ENCODE results near the gene BZW1.

Gene BZW1

DNA sequence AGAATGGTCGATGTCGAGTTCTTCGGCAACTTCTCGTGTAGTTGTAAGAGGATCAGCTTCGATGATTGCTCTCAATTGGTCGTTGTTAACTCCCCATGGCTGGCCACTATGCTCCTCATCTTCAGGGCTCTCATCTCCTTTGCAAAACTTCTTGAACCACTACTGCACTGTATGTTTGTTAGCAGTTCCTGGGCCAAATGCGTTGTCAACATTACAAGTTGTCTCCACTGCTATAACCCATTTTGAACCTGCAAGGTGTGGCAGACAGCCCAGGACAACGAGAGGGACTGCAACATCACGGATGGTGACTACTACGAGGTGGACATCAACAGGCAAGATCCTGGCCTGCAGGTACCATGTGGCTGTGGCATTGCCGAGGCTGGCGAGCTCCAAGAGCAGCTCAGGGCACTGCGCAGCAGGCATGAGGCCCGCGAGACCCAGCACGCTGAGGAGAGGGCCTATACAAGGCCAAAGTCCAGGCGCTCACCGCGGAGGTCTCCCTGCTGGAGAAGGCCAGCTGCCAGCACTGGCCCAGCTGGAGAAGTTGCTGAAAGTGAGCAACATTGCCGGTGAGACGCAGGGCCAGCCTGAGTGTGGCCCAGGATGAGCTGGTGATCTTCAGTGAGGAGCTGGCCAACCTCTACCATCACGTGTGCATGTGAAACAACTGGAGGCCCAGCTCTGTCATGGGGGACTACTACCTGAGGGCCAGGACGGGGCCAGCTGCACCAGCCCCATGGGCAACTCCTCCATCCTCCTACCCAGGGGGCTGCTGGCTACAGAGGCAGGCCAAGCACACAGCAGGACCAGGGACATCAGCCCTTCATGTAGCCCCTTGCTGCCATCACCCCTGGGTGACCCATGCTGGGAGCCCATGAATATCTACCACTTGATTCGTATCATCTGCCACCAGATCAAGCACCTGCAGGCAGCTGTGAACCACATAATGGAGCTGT, 32.6 kb downstream of the BZW1 start:
- no peak for DNase-seq

DNA sequence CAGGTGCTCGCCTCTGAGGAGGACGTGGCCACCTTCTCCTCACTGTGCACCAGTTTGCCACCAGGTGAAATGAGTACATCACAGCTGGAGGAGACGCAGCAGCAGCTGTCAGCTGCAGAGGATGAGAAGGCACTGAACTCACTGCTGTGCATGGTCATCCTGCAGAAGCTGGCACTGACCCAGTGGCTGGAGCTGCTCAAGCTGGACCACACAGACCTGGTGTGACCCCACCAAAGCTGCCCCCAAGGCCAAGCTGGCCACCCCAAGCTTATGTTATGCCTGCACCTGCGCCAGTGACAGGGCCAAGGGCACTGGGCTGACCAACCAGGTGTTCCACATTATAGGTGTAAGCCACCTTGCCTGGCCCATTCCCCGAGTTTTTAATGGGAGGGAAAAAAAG, 33.5 kb downstream of the BZW1 start:
- DNase-seq = no peak

DNA sequence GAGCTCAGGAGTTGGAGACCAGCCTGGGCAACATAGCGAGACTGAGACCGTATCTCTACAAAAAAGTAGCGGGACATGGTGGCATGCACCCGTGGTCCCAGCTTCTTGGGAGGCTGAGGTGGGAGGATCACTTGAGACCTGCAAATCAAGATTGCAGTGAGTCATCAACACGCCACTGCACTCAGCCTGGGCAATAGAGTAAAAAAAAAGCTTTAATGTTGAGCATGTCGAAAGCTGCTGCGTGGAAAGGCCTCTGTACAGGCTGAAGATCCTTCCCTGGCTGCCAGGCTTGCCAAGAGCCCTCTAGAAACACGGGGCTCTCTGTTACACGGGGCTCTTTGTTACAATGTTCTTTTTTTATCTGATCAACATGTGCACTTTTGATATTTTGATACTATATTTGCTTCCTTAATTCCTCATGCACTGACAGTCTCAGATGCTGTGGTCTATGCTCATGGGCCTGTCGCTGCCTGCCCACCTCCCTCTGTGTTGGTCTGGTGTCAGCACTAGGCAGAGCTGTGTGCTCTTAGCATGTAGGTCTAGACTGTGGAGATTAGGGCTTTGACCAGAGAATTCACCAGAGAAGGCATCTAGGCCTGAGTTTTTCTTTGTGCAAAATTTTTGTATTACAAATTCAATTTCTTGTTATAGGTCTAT, 34.1 kb downstream of the BZW1 start:
- no peak for DNase-seq

DNA sequence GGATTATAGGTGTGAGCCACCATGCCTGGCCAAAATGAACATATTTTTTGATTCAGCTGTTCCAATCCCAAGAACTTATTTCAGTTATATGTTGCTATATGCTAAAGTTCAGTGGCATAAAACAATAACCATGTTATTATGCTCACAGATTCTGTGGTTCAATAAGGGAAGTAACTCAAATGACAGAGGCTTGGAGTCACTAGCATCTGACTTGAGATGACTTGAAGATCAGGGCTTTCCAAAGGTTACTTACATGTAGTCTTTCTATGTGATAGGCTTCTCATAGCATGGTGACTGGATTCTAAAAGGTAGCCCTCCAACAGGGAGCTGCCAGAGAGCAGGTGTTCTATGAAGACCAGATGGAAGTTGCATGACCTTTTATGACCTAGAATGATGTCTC, 35.6 kb downstream of the BZW1 start:
- no peak for DNase-seq

DNA sequence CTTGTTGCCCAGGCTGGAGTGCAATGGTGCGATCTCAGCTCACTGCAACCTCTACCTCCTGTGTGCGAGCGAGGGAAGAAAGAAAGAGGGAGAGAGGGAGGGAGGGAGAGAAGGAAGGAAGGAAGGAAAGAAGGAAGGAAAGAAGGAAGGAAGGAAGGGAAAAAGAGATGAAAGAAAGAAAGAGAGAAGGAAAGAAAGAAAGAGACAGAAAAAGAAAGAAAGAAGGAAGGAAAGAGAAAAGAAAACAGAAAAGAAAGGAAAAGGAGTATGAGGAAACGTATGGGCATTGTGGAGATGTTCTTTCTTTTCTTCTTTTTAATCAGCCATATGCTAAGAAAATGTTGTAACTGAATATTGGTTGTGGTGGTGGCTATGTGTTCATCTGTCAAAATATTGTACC, 36.2 kb downstream of the BZW1 start:
- no peak for DNase-seq

DNA sequence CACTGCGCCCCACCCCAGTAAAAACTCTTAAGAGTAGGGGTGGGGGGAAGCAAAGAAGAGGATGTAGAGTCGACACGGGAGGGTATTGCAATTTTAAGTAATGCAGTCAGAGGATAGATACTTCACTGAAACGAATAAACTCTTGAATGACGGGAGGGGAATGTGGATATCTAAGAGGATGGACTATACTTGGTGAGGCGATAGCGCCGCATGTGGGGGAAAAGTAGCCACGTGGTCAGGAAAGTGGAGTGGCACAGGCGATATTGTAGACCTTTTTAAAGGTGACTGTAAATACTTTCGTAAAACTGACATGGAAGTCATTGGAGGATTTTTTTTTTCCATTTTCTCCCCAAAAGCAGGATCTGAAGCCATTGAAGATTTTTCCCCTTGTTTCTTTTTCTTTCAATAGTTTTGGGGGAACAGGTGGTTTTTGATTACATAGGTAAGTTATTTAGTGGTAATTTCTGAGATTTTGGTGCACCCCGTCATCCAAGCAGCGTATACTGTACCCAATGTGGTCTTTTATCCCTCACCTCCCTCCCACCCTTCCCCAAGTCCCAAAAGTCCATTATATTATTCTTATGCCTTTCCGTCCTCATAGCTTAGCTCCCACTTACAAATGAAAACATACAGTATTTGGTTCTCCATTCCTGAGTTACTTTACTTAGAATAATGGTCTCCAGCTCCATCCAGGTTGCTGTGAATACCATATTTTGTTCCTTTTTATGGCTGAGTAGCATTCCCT, 39.0 kb downstream of the BZW1 start:
- DNase-seq = no peak

DNA sequence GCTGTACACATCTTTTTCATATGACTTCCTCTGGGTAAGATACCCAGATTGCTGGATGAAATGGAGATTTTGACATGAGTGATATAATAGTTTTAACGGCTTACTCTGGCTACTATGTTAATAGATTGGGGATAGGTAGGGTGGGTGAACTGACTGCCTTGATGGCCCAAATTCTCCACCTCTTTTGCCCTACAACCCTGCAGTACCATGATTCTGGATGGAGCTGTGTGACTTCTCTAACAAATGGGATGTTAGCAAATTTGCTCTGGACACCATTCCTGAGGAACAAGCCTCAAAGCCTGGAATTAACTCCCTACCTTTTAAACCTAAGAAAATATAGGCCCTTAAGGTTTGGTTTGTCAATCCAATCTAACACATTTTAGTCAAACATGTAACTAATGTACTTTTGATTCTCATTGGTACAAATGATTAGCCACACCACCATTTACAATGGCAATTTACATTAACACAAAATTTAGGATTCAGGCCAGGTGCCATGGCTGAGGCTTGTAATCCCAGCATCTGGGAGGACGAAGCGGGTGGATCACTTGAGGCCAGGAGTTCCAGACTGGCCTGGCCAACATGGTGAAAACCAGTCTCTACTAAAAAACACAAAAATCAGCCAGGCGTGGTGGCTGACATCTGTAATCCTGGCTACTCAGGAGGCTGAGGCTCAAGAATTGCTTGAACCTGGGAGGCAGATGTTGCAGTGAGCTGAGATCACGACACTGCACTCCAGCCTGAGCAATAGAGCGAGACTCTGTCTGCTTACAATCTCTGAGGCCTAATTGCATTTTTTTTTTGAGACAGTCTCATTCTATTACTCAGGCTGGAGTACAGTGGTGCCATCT, 39.9 kb downstream of the BZW1 start:
- DNase-seq = no peak

DNA sequence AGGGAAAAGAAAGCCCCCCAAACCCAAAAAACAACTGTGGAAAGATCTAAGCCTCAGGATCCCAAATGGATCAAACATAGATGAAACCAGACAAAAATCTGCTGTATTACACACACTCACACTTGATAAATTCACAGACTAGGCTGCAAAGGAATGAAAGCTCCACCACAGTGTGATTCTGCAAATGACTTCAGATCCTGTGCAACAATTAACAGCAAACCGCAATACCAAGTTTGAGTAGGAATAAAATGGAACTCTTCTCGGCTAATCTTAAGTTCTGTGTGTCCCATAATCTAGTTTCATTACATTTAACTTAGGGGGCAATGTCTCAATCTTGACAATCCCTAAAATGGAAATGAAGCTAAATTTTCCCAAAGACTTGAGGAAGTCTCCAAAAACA, 40.9 kb downstream of the BZW1 start:
- no peak for DNase-seq

DNA sequence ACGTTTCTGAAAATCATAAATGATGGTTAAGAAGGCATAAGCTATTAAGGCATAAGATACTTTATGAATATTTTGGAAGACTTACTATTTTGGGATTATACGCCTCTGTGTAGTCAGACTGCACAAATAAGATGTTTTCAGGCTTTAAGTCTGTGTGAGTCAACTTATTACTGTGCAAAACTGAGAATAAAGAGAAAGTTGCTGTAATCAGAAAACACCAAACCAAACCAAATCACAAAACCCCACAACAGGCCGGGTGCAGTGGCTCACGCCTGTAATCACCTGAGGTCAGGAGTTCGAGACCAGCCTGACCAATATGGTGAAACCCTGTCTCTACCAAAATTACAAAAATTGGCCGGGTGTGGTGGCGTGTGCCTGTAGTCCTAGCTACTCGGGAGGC, 45.1 kb downstream of the BZW1 start:
- no peak for DNase-seq

DNA sequence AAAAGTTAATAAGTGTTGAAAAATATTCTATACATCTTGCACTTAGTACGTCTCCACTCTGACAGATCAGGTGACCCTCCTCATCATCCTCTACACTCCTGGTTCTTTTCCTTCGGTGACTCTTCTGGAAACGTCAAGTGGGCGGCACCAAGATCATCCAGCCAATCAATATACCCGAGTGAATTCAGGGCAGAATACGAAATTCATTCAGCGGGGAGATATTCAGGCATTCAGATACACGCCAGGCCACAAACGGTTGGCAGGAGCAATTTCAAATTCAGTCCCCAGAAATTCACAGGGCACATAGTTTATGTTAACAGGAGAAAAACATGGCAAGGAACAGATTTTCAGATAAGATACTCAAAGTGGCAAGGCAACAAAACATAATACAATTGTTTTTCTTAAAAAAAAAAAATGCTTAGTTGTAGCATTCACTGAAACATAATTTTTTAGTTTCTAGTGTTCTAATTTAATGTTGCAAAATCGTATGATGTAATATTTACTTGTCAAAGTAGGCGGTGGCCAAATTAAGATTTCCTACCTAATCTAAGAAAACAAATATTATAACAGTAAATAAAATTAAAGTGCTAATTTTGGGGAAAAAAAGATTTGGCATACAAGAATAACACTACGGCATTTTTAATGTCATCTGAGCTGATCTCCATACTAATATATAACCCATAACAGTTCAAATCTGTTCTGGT, 48.5 kb downstream of the BZW1 start:
- no peak for DNase-seq

DNA sequence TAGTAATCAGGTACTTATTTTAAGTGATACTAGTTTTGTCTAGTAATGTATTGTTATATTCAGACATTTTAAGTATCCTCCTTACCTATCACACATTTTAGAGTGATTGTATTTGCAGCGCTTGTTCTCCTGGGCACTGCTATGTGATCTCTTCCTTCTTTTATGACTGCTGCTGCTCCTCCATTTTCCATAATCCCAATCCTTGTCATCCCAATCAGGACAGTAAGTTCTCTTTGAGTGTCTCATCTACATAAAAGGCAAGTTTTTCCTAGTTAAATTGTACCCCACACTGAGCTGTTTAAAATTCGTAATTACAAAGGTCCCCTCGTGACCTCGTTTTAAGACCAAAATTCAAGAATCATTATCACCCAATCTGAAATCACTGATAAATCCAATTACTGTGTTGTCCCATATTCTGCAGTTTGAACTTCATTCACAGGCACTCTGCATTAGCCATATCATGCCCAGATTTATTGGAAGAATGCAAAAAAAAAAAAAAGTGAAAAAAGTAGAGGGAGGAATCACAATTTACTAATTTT, 50.0 kb downstream of the BZW1 start:
- no peak for DNase-seq

DNA sequence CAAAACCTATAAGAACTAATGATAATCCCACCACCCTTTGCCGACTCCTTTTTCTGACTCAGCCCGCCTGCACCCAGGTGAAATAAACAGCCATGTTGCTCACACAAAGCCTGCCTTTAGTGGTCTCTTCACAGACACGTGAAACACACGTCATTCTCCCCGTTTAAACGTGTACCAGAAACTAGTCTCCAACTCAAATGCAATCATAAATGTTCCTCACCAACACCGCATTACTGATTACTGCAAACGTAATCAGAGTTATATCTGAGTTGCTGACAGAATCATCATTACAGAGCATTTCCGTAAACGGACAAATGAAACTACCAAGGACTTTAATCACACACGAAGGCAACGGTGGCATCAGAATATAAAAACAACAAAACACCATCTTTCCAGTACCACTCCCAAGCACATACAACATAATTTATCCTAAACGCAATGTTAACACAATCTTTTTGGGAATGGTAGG, 50.9 kb downstream of the BZW1 start:
- DNase-seq = peak; percentile 50 to 55

DNA sequence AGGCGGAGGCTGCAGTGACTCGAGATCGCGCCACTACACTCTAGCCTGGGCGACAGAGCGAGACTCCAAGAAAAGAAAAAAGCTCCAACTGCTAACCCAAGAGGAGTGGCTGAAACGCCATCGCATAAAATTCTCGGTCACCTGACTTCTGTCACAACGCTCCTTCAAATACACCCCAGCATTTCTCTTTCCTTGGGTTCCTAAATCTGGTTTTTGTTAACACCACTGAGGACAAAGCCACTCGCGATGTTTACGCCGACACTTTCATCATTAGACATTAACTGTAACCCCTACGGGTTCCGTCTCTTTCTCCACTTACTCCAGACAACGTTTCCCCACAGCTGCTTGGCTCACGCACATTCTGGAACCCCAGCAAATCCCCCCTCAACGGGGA, 52.1 kb downstream of the BZW1 start:
- DNase-seq = peak in 1 of 2 experiments; percentile 8

DNA sequence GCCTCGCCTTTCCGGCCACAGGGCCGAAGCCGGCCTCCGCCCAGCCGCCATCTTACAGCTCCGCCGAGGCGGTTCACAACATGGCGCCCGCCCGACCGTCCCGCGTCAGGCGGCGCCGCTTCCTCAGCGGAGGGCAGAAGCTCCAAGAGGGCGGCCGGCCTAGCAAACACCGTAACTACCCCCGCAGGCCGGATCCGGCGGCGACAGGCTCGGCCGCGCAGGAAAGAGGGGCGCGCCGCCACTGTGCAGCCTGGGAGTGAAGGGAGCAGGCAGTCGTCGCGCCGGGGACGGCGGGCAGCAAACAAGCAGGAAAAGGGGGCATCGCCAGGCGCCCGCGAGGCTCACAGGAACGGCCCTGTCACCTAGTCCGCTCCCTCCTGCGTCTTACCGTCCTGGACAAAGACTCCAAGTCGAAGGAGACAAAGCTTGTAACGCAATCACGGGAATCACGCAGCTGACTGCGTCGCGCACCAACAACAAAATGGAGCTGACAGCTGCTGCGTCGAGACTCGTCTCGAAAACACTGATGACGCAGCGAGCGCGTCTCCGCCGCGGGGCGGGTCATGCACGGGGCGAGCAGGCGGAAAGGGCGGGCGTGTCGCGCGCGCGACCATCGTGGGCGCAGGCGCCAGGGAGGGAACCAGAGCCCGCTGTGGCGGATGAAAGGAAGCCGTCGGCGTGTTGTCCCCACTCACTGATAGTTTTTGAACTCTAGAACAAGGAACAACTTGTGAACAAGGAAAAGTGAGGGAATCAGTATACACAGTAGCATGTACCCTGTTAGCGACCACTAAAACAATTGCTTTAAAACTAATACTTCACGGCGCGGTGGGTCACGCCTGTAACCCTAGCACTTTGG, 52.7 kb downstream of the BZW1 start, which contains the start of gene CLK1:
TSS of gene CLK1 (minus strand) at position 483 of the 859 bp plus-strand sequence. CDS start 2,796 bp downstream, outside the sequence.
- peak; percentile 96 for DNase-seq

DNA sequence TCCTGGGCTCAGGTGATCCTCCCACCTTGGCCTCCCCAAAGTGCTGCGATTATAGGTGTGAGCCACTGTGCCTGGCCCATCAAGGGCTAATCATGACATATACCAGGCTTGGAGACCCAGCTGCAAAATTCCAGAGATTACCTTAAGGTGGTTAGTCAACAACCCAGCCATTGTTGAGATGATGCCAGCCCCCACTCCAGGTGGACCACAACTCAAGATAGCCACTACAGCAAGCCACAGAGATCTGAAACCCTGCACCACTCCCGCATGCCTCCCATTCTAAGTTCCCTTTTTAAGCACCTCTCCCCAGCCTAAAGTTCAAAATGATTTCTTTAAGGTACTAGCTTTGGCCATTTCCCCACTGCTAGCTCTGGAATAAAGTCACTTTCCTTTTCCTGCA, 57.3 kb downstream of the BZW1 start:
- DNase-seq = no peak

DNA sequence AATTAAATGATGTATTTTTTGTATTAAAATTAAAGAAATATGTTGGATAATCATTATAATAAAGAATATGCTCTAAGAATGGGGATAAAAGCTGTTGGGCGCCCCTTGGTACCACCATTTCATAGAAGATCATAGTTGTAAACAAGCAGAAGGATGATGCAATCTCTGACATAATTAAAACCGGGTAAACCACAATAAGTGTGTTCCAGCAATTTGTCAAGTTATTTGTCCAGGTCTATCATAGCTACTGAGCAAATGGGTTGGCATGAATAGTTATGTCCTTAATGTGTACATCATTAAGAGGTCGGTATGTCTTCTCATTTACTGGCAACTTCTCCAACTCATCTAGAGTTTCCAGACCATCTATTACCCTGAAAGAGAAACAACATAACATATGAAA, 59.4 kb downstream of the BZW1 start:
- DNase-seq = no peak

DNA sequence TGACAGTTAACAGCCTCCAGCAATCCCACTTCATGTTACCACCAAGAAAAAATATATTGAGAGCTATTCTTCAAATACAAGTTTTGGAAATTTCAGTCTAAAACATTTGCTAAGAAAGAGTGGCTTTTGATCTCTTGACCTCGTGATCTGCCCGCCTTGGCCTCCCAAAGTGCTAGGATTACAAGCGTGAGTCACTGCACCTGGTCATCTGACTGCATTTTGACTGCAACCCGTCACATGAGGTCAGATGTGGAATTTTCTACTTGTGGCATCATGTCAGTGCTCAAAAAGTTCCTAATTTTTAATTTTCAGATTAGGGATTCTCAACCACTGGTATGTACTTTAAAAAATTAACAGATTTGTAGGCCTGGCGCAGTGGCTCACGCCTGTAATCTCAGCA, 61.9 kb downstream of the BZW1 start:
- DNase-seq = no peak

All from activated CD4-positive, alpha-beta T cell treated with anti-CD3 and anti-CD28 coated beads, Interleukin-2, amount 50 U/mL, for 4 hours (primary cell).